HG02759 (cell line): ENCODE results near the gene TNRC6C.
"Not testable (repeated sequence)": the region's sequence is repeated elsewhere in the genome, so short reads cannot be mapped to it uniquely, and the experiment has no call there.

Experiments
- ATAC-seq: cut with Tn5 transposase; IDR thresholded peaks from one replicate; pipeline ENCODE4 v1.9.1; 2021; ENCODE audit warnings: mild to moderate bottlenecking, moderate library complexity; ENCODE audit not compliant: unreplicated experiment

The TNRC6C gene

GRCh38 chr17:78041386-78042179 lies 83.1 kb downstream of the TNRC6C start:
- no peak for ATAC-seq

- ATAC-seq = no peak
These were observed 84.0 kb downstream of the TNRC6C start for GRCh38 chr17:78042542-78042941.

- no peak for ATAC-seq
These were observed 84.5 kb downstream of the TNRC6C start for GRCh38 chr17:78043031-78043430.

GRCh38 chr17:78044280-78044835 lies 85.9 kb downstream of the TNRC6C start:
- no peak for ATAC-seq

- ATAC-seq = no peak
These were observed 86.8 kb downstream of the TNRC6C start for GRCh38 chr17:78045316-78045715.

- no peak for ATAC-seq
These were observed 88.4 kb downstream of the TNRC6C start for GRCh38 chr17:78046923-78047322.

- no peak for ATAC-seq
These were observed 90.1 kb downstream of the TNRC6C start for GRCh38 chr17:78048346-78049292.

- ATAC-seq = no peak
These were observed 91.1 kb downstream of the TNRC6C start for GRCh38 chr17:78049609-78050008.

- ATAC-seq = no peak
These were observed 92.9 kb downstream of the TNRC6C start for GRCh38 chr17:78051186-78051972.

GRCh38 chr17:78053777-78054468 lies 95.4 kb downstream of the TNRC6C start:
- no peak for ATAC-seq

- no peak for ATAC-seq
These were observed 98.7 kb downstream of the TNRC6C start for GRCh38 chr17:78057113-78057740.

GRCh38 chr17:78058001-78058400 lies 99.5 kb downstream of the TNRC6C start:
- ATAC-seq = no peak

- ATAC-seq = no peak
These were observed 100.1 kb downstream of the TNRC6C start for GRCh38 chr17:78058581-78058980.

GRCh38 chr17:78062596-78062995 lies 104.1 kb downstream of the TNRC6C start:
- no peak for ATAC-seq

- no peak for ATAC-seq
These were observed 105.0 kb downstream of the TNRC6C start for GRCh38 chr17:78063489-78063888.

GRCh38 chr17:78064708-78065107 lies 106.2 kb downstream of the TNRC6C start:
- ATAC-seq = no peak

- not testable (repeated sequence) for ATAC-seq
These were observed 108.5 kb downstream of the TNRC6C start for GRCh38 chr17:78066976-78067375.

GRCh38 chr17:78069695-78070094 lies 111.2 kb downstream of the TNRC6C start:
- no peak for ATAC-seq

- ATAC-seq = no peak
These were observed 114.5 kb downstream of the TNRC6C start for GRCh38 chr17:78072961-78073360.

- no peak for ATAC-seq
These were observed 116.5 kb downstream of the TNRC6C start for GRCh38 chr17:78075011-78075410.
